GM21390 (cell line): ENCODE data around the gene UBAC1.
"Not testable (repeated sequence)": the region's sequence is repeated elsewhere in the genome, so short reads cannot be mapped to it uniquely, and the experiment has no call there.

Experiments used
- ATAC-seq: cut with Tn5 transposase; IDR thresholded peaks from one replicate; pipeline ENCODE4 v1.9.1; 2021; ENCODE audit not compliant: unreplicated experiment

UBAC1 gene

GRCh38 chr9:135944444-135945252 lies 16.5 kb downstream of the UBAC1 start:
- ATAC-seq: no peak

- not testable (repeated sequence) for ATAC-seq
These were observed 17.6 kb downstream of the UBAC1 start for GRCh38 chr9:135943604-135944003.

- ATAC-seq: no peak
These were observed 19.7 kb downstream of the UBAC1 start for GRCh38 chr9:135941288-135941995.

GRCh38 chr9:135939351-135940265 lies 21.6 kb downstream of the UBAC1 start:
- ATAC-seq: no peak

- ATAC-seq: no peak
These were observed 23.4 kb downstream of the UBAC1 start for GRCh38 chr9:135937521-135938489.

- ATAC-seq: no peak
These were observed 28.1 kb downstream of the UBAC1 start for GRCh38 chr9:135933114-135933513.

- ATAC-seq: no peak
These were observed 28.5 kb downstream of the UBAC1 start for GRCh38 chr9:135932656-135933055.

GRCh38 chr9:135931349-135931820 lies 29.8 kb downstream of the UBAC1 start:
- ATAC-seq: no peak

GRCh38 chr9:135930446-135931345 lies 30.5 kb downstream of the UBAC1 start:
- ATAC-seq: no peak

- no peak for ATAC-seq
These were observed 31.3 kb downstream of the UBAC1 start for GRCh38 chr9:135929656-135930445.

- no peak for ATAC-seq
These were observed 32.2 kb downstream of the UBAC1 start for GRCh38 chr9:135928731-135929655.

- ATAC-seq: no peak
These were observed 33.0 kb downstream of the UBAC1 start for GRCh38 chr9:135928074-135928730.

- no peak for ATAC-seq
These were observed 33.8 kb downstream of the UBAC1 start for GRCh38 chr9:135927195-135928013.

- no peak for ATAC-seq
These were observed 34.6 kb downstream of the UBAC1 start for GRCh38 chr9:135926402-135927194.
